Measurements from ENCODE around the gene ELP4.
"Not testable (repeated sequence)": the region's sequence is repeated elsewhere in the genome, so short reads cannot be mapped to it uniquely, and the experiment has no call there.

The ELP4 gene

DNA sequence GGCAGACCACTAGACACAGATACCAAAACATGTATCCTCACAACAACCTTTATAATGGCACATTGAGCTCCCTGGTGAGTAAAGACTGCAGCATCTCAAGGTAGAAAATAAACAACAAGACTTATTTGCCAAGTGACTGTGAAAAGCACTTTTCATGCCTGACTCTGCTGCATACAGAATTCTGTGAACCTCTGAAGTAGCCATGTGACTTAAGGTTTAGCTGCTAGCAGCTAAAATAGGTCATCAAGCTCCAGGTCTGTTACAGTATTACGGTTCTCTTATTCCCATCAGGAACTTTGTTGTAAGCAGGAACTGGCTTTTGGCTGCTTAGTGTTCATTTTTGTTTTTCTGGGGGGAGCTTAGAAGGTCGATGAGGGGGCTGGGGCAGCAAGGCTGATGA, 162.1 kb downstream of the ELP4 start:
- DNase-seq (ENCODE audit: low read depth): no peak
- TF ChIP-seq, protein P1, sequence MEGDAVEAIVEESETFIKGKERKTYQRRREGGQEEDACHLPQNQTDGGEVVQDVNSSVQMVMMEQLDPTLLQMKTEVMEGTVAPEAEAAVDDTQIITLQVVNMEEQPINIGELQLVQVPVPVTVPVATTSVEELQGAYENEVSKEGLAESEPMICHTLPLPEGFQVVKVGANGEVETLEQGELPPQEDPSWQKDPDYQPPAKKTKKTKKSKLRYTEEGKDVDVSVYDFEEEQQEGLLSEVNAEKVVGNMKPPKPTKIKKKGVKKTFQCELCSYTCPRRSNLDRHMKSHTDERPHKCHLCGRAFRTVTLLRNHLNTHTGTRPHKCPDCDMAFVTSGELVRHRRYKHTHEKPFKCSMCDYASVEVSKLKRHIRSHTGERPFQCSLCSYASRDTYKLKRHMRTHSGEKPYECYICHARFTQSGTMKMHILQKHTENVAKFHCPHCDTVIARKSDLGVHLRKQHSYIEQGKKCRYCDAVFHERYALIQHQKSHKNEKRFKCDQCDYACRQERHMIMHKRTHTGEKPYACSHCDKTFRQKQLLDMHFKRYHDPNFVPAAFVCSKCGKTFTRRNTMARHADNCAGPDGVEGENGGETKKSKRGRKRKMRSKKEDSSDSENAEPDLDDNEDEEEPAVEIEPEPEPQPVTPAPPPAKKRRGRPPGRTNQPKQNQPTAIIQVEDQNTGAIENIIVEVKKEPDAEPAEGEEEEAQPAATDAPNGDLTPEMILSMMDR (conservative IDR thresholded peaks at IDR 0.05; ENCODE audit: control insufficient read depth, insufficient read depth, low read depth, low read length): no peak
- no peak overlapping the region for H3K4me3 ChIP-seq (ENCODE audit: control insufficient read depth, low read depth, low read length)

DNA sequence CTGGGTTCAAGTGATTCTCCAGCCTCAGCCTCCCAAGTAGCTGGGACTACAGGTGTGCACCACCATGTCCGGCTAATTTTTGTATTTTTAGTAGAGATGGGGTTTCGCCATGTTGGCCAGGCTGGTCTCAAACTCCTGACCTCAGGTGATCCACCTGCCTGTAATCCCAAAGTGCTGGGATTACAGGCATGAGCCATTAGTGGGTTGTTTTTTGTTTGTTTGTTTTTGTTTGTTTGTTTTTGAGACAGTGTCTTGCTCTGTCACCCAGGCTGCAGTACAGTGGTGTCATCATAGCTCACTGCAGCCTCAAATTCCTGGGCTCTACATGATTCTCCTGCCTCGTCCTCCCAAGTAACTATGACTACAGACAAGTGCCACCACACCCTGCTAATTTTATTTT, 163.5 kb downstream of the ELP4 start:
- H3K4me3 ChIP-seq (ENCODE audit: control insufficient read depth, low read depth, low read length); DNase-seq (ENCODE audit: low read depth): not testable (repeated sequence)

DNA sequence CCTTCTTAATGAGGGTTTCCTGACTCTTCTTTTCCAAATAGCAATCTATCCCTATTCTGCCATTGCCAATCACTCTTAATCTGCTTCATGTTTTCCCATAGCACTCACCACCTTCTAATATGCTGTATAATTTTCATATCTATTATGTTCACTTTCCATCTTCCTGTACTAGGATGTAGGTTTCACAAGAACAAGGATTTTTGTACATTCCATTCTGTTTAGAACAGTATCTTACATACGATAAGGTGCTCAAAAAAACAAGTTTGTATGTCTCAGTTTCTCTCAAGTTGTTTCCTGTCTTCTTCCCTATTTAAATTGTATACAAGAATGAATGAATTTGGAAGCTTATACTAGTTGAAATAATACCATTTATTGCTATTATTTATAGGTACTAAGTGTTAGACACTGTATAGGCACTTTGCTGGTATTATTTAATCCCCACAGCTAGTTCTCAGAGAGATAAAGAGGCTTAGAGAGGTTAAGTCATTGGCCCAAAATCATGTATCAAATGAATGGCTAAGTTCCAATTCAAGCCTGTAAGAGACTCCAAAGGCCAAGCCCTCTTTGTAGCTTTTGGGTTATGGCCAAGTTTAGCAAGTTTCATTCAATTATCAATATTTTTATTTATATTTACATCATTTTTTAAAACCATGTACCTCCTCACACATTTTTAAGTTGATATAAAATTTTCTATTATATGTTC, 166.9 kb downstream of the ELP4 start:
- TF ChIP-seq, protein P1 (conservative IDR thresholded peaks at IDR 0.05; ENCODE audit: control insufficient read depth, insufficient read depth, low read depth, low read length): no peak
- DNase-seq (ENCODE audit: low read depth): no peak
- H3K4me3 ChIP-seq (ENCODE audit: control insufficient read depth, low read depth, low read length): no peak overlapping the region

DNA sequence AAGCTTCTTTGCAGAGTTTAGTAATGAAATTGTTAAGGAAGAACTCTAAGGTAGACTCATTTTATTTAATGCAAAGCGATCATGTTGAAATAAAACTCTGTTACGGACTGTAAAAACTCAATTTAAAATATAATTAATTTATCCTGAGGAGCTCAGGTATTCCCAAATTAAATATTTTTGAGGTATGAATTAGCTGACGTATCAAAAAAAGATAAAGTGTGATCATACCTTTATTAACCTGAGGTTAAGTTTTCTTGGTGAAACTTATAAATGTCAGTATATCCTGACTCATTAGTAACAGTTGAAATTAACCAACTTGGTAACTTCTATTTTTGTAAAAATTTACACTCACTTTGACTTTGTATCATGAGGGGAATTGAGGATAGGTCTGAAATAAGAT, 171.2 kb downstream of the ELP4 start:
- no peak for DNase-seq (ENCODE audit: low read depth)
- TF ChIP-seq, protein P1 (conservative IDR thresholded peaks at IDR 0.05; ENCODE audit: control insufficient read depth, insufficient read depth, low read depth, low read length): no peak
- H3K4me3 ChIP-seq (ENCODE audit: control insufficient read depth, low read depth, low read length): no peak overlapping the region

DNA sequence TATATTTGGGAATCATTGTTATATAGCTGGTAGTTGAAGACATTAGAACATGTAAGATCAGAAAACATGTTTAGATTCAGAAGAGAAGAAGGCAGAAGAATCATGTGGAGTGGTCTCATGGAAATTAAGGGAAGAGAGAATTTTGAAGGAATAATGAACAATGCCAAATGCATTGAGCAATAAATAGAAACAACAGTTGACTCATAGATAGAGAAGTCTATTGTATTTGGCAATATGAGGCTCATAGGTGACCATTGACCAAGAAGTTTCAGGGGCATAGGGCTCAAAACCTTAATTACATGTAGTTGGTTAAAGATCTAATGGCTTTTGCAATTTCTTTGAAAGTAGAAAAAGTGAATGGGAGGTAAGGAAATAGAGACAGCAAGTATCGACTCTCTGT, 177.7 kb downstream of the ELP4 start:
- peak; percentile 61 for DNase-seq (ENCODE audit: low read depth)
- TF ChIP-seq, protein P1 (conservative IDR thresholded peaks at IDR 0.05; ENCODE audit: control insufficient read depth, insufficient read depth, low read depth, low read length): no peak

DNA sequence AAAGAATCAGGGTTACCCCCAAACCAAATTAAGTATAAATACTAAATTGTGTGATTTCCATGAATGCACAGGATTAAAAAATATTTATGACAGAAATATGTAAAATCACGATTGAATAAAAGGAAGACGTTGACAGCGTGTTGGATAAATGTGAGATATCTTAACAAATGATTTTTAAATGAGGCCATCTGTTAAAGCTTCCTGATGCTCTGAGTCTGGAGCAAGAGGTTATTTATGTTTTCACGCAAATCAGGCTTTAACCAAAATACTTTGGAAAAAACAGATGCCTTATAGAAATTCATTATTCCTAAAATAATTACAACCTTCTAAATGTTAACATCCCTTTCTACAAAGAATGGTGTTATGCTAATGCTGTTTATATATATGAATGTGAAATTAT, 178.3 kb downstream of the ELP4 start:
- no peak for DNase-seq (ENCODE audit: low read depth)
- H3K4me3 ChIP-seq (ENCODE audit: control insufficient read depth, low read depth, low read length): no peak overlapping the region
- TF ChIP-seq, protein P1 (conservative IDR thresholded peaks at IDR 0.05; ENCODE audit: control insufficient read depth, insufficient read depth, low read depth, low read length): no peak

More for the DNA sequence above, 177.7 kb downstream of the ELP4 start:
- no peak overlapping the region for H3K4me3 ChIP-seq (ENCODE audit: control insufficient read depth, low read depth, low read length)

DNA sequence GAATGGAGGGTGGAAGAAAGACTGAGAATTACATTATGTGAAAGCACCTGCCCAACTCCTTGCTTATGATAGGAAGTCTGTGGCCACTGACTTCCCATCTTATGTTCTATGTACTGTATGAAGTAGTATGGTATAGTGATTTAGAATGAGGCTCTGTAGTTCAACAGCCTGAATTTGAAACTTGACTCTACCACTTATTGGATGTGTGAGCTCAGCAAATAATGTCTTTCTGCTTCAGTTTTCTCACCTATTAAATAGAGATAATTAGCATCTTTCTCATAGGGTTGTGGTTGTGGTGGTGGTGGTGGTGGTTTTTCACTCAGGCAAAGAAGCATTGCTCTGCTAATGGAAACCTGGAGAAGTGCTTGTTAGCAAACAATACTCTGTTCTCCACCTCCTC, 180.0 kb downstream of the ELP4 start:
- H3K4me3 ChIP-seq (ENCODE audit: control insufficient read depth, low read depth, low read length): no peak overlapping the region
- TF ChIP-seq, protein P1 (conservative IDR thresholded peaks at IDR 0.05; ENCODE audit: control insufficient read depth, insufficient read depth, low read depth, low read length): no peak
- no peak for DNase-seq (ENCODE audit: low read depth)
